NOMO-1 treated with DMSO at 0.1 percent for 48 hours (cell line): Measurements from ENCODE around the gene RDH13.
A peak's percentile ranks its signal among the peaks of the same experiment; 100 is the strongest.
"Not testable (repeated sequence)": the region's sequence is repeated elsewhere in the genome, so short reads cannot be mapped to it uniquely, and the experiment has no call there.

Experiments
- DNase-seq: peaks from one replicate; lab custom pipeline; 2025; ENCODE audit not compliant: unreplicated experiment; lab: John Stamatoyannopoulos, UW

RDH13 gene

GRCh38 chr19:55077106-55077505 lies 14.2 kb upstream of the RDH13 start:
- no peak for DNase-seq

GRCh38 chr19:55076321-55076720 lies 13.4 kb upstream of the RDH13 start:
- DNase-seq: no peak

- DNase-seq: peak; percentile 53
Observed at GRCh38 chr19:55075371-55075998, 12.5 kb upstream of the RDH13 start, which contains the start of gene EPS8L1. TSS of gene EPS8L1 (plus strand) at chr19:55075869. CDS start at chr19:55076445, 576 bp downstream.

- DNase-seq: no peak
Observed at GRCh38 chr19:55071913-55072312, 9.0 kb upstream of the RDH13 start.

GRCh38 chr19:55071129-55071502 lies 8.2 kb upstream of the RDH13 start:
- DNase-seq: peak; percentile 5

GRCh38 chr19:55070466-55071128 lies 7.6 kb upstream of the RDH13 start:
- DNase-seq: no peak

GRCh38 chr19:55069865-55070197 lies 6.9 kb upstream of the RDH13 start:
- no peak for DNase-seq

GRCh38 chr19:55068950-55069864 lies 6.3 kb upstream of the RDH13 start:
- DNase-seq: peak; percentile 21

- DNase-seq: no peak
Observed at GRCh38 chr19:55067869-55068268, 4.9 kb upstream of the RDH13 start.

GRCh38 chr19:55066107-55066709 lies 3.3 kb upstream of the RDH13 start:
- no peak for DNase-seq

GRCh38 chr19:55065516-55065915 lies 2.6 kb upstream of the RDH13 start:
- DNase-seq: not testable (repeated sequence)

- no peak for DNase-seq
Observed at GRCh38 chr19:55063492-55063843, 520 bp upstream of the RDH13 start.

- DNase-seq: not testable (repeated sequence)
Observed at GRCh38 chr19:55060287-55060686, 2.7 kb downstream of the RDH13 start.

GRCh38 chr19:55058781-55059610 lies 4.0 kb downstream of the RDH13 start:
- no peak for DNase-seq

GRCh38 chr19:55056827-55057226 lies 6.1 kb downstream of the RDH13 start:
- DNase-seq: no peak

- no peak for DNase-seq
Observed at GRCh38 chr19:55053735-55054134, 9.2 kb downstream of the RDH13 start.

GRCh38 chr19:55050749-55051532 lies 12.0 kb downstream of the RDH13 start:
- no peak for DNase-seq

- no peak for DNase-seq
Observed at GRCh38 chr19:55048446-55048845, 14.5 kb downstream of the RDH13 start.

- no peak for DNase-seq
Observed at GRCh38 chr19:55047951-55048350, 15.0 kb downstream of the RDH13 start.
